ENCODE measurements around the gene RABGAP1L. TPM values are rescaled to one million over a fixed set of nuclear protein-coding genes. Genes with fewer than 3 reads are reported as not detected.
A peak's percentile ranks its signal among the peaks of the same experiment; 100 is the strongest.

Gene RABGAP1L
- total RNA-seq, 1 donor from 2014 or later: 48.5 TPM

GRCh38 chr1:174956086-174956485, 796.8 kb downstream of the RABGAP1L start:
- H3K4me3 Mint-ChIP-seq: no peak overlapping the region
- DNase-seq (ENCODE audit: low spot score in 2 of 2, unreplicated experiment in 2 of 2): no peak
- H3K27ac Mint-ChIP-seq: no peak overlapping the region
- peaks cover 2% of the 10 kb centered on the region for H3K36me3 Mint-ChIP-seq
- H3K27me3 Mint-ChIP-seq (ENCODE audit: low read depth): no peaks in the 10 kb centered on the region
- no peak for TF ChIP-seq CTCF (IDR thresholded peaks at IDR 0.05; ENCODE audit: unreplicated experiment)
- peaks cover 22% of the 10 kb centered on the region for H3K4me1 Mint-ChIP-seq
- no peaks in the 10 kb centered on the region for H3K9me3 Mint-ChIP-seq

- no peak for DNase-seq (ENCODE audit: low spot score in 2 of 2, unreplicated experiment in 2 of 2)
- no peaks in the 10 kb centered on the region for H3K27me3 Mint-ChIP-seq (ENCODE audit: low read depth)
- H3K4me1 Mint-ChIP-seq: peaks cover 22% of the 10 kb centered on the region
- peaks cover 2% of the 10 kb centered on the region for H3K36me3 Mint-ChIP-seq
- TF ChIP-seq CTCF (IDR thresholded peaks at IDR 0.05; ENCODE audit: unreplicated experiment): no peak
- H3K4me3 Mint-ChIP-seq: no peak overlapping the region
- H3K27ac Mint-ChIP-seq: peak overlapping the region; percentile 16
- H3K9me3 Mint-ChIP-seq: no peaks in the 10 kb centered on the region
Observed at GRCh38 chr1:174956976-174957375, 797.7 kb downstream of the RABGAP1L start.

GRCh38 chr1:174957829-174958228, 798.5 kb downstream of the RABGAP1L start:
- H3K27ac Mint-ChIP-seq: no peak overlapping the region
- no peak overlapping the region for H3K4me3 Mint-ChIP-seq
- TF ChIP-seq CTCF (IDR thresholded peaks at IDR 0.05; ENCODE audit: unreplicated experiment): no peak
- no peaks in the 10 kb centered on the region for H3K27me3 Mint-ChIP-seq (ENCODE audit: low read depth)
- DNase-seq (ENCODE audit: low spot score in 2 of 2, unreplicated experiment in 2 of 2): no peak
- peaks cover 22% of the 10 kb centered on the region for H3K4me1 Mint-ChIP-seq
- no peaks in the 10 kb centered on the region for H3K9me3 Mint-ChIP-seq
- peaks cover 2% of the 10 kb centered on the region for H3K36me3 Mint-ChIP-seq

GRCh38 chr1:174958396-174958795, 799.1 kb downstream of the RABGAP1L start:
- no peak for TF ChIP-seq CTCF (IDR thresholded peaks at IDR 0.05; ENCODE audit: unreplicated experiment)
- no peak overlapping the region for H3K4me3 Mint-ChIP-seq
- peaks cover 22% of the 10 kb centered on the region for H3K4me1 Mint-ChIP-seq
- H3K27ac Mint-ChIP-seq: no peak overlapping the region
- no peaks in the 10 kb centered on the region for H3K9me3 Mint-ChIP-seq
- H3K27me3 Mint-ChIP-seq (ENCODE audit: low read depth): no peaks in the 10 kb centered on the region
- H3K36me3 Mint-ChIP-seq: peaks cover 2% of the 10 kb centered on the region
- no peak for DNase-seq (ENCODE audit: low spot score in 2 of 2, unreplicated experiment in 2 of 2)

- DNase-seq (ENCODE audit: low spot score in 2 of 2, unreplicated experiment in 2 of 2): no peak
- Mint-ChIP-seq H3K4me1 (peaks cover 25% of the 10 kb centered on the region), H3K9me3 (no peaks in the 10 kb centered on the region), H3K27ac (no peak overlapping the region), H3K27me3 (ENCODE audit: low read depth) (no peaks in the 10 kb centered on the region), H3K4me3 (no peak overlapping the region), H3K36me3 (peaks cover 2% of the 10 kb centered on the region)
- TF ChIP-seq CTCF (IDR thresholded peaks at IDR 0.05; ENCODE audit: unreplicated experiment): no peak
Observed at GRCh38 chr1:174960362-174960761, 801.0 kb downstream of the RABGAP1L start.

GRCh38 chr1:174963529-174964125, 804.3 kb downstream of the RABGAP1L start:
- Mint-ChIP-seq H3K9me3 (no peaks in the 10 kb centered on the region), H3K36me3 (no peaks in the 10 kb centered on the region), H3K27me3 (ENCODE audit: low read depth) (no peaks in the 10 kb centered on the region), H3K4me3 (no peak overlapping the region), H3K4me1 (peaks cover 45% of the 10 kb centered on the region), H3K27ac (peak overlapping the region; percentile 77)
- no peak for DNase-seq (ENCODE audit: low spot score in 2 of 2, unreplicated experiment in 2 of 2)
- no peak for TF ChIP-seq CTCF (IDR thresholded peaks at IDR 0.05; ENCODE audit: unreplicated experiment)
